HG03571 (cell line): ENCODE results near the gene SH3BP5.

ENCODE experiments used
- ATAC-seq: cut with Tn5 transposase; IDR thresholded peaks from one replicate; pipeline ENCODE4 v1.9.1; 2021; ENCODE audit not compliant: unreplicated experiment

The SH3BP5 gene

DNA sequence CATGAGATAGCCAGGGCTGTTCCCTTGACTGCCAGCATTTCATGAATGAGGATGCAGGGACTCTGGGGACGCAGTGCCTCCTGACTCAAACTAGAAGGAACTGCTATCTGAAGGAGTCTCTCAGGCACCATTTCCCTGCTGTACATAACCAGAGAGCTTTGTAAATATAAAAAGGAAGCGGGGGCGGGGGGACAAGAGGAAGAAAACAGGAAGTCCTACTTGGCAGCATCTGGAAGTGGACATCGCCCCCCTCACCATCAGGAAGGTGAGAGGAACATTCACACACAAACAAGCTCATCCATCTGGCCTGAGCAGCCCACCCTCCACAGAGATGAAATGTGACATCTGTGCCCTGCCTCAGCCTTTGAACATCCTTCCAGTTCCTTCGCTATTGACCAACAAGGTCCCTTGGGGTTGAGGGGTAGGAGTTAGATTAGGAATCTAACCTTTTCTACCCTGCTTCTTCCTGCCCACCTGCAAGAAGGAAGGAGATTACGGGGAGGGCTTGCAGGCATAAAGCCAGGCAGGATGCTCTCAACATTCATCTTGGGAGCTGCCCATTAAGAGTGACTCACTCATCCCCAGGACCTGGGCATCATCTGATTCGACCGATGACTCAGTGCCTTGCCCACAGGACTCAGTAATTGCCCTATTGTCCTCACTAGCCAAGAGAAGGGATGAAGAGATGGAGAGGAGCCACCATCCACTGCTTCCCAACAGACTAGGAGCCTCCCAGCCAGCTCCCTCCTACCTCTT, 31.9 kb downstream of the SH3BP5 start:
- ATAC-seq = no peak

DNA sequence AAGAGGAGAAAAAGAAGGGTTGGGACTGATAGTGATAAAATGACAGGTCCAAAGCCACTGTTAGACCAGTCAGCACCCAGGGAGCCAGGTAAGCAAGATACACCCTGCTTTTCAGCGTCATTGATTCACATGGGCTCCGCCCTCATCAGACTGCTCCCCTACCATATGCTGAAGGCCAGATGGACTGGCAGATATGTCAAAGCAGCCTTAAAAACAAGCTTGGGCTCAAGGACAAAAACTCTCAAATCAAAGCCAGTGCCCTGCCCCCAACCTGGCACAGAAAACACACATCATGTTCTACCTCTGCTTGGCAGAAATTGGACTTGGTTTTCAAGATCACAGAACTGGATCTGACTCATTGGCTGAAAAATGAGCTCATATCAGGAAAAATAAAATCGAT, 33.4 kb downstream of the SH3BP5 start:
- ATAC-seq = no peak

DNA sequence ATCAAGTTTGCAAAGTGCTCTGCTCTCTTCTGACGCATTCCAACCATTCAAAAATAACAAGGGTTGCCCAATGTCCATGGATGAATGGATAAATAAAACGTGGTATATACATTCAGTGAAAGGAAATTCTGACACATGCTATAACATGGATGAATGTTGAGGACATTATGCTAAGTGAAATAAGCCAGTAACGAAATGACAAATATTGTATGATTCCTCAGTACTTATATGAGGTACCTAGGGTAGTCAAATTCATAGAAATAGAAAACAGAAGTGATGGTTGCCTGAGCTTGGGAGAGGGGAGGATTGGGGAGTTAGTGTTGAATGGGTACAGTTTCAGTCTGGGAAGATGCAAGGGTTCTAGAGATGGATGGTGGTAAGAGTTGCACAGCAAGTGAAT, 33.9 kb downstream of the SH3BP5 start:
- no peak for ATAC-seq

DNA sequence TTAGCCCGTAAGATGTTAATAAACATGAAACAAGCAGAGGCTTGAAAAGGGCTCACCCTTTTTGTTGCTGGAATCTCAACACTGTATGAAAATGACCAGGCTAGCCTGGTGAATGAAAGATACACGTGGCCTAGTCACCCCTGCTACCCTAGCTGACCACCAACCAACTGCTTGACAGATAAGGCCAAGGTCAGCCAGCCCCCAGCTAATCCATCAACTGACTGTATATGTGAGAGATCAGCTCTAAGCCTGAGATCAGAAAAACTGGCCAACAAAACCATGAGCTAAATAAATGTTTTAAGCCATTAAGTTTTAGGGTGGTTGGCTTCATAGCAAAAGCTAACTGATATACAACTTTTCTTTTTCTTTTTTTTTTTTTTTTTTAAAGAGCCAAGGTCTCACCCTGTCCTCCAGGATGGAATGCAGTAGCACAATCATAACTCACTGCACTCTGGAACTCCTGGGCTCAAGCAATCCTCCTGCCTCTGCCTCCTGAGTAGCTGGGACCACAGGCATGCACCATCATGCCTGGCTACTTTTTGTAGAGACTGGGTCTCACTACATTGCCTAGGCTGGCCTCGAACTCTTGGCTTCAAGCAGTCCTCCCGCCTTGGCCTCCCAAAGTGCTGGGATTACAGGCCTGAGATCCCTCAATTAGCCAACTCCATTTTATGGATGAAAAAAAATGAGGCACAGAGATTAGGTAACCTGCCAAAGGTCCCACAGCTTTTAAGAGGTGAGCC, 34.6 kb downstream of the SH3BP5 start:
- no peak for ATAC-seq

DNA sequence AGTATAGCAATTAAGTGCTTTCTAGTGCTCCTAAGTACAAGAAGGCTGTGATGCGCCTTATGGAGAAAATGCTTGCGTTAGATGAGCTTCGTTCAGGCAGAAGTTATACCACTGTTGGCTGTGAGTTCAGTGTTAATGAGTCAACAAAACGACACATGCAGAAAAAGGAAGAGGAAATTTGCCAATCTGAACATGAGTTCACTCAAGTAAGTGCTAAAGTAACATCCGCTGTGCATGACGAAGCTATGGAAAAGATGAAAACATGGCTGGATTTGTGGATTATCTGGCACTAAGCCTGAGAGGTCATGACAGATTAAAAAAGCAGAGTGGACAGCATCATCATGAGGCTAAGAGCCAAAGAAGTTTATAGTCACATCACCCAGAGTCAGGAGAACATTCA, 36.9 kb downstream of the SH3BP5 start:
- ATAC-seq = no peak

DNA sequence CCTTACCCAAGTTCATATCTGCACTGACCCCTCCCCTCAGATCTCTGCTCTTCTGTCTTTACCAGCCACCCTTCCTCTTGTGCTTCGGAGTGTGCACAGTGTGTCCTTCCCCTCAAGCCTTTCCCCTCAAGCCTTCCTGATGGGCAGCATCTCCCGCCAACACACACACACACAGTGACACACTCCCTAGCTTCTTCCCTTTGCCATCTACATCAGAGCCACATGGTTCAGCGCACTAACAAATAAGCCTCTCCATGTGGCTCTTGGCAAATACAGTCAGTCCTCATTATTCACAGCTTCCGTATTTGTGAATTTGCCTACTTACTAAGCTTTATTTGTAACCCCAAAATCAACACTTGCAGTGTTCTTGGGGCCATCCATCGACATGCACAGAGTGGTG, 37.5 kb downstream of the SH3BP5 start:
- no peak for ATAC-seq

DNA sequence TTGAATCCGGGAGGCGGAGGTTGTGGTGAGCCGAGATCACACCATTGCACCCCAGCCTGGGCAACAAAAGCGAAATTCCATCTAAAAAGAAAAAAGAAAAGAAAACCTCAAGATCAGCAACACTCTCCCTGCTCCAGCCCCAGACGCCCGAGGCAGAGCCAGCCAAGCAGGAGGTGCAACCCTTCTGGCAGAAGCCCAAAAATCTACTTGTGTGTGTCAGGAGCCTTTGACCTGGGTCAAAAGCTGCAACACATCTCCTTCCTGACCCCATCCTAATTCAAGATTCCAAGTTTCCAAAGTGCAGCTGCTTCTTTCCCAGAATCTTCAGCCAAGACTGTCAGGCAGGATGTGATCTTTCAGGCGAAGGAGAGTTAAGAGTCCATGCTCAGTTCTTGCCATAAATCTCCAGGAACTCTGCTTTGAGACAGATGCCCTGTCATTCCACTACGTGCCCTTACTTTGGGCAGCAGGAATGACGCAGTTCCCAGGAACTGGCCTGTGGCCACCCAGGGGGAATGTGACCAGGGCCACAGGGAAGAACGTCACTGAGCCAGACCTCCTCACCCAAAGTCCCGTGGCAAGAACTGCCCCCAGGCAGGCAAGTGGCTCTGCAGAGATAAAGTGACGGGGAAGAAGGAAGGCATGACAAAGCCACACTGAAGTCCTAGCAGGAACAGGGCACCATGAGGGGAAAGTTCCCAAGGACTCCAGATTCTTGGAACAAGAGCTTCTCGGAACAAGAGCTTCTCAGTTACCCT, 39.4 kb downstream of the SH3BP5 start:
- no peak for ATAC-seq

DNA sequence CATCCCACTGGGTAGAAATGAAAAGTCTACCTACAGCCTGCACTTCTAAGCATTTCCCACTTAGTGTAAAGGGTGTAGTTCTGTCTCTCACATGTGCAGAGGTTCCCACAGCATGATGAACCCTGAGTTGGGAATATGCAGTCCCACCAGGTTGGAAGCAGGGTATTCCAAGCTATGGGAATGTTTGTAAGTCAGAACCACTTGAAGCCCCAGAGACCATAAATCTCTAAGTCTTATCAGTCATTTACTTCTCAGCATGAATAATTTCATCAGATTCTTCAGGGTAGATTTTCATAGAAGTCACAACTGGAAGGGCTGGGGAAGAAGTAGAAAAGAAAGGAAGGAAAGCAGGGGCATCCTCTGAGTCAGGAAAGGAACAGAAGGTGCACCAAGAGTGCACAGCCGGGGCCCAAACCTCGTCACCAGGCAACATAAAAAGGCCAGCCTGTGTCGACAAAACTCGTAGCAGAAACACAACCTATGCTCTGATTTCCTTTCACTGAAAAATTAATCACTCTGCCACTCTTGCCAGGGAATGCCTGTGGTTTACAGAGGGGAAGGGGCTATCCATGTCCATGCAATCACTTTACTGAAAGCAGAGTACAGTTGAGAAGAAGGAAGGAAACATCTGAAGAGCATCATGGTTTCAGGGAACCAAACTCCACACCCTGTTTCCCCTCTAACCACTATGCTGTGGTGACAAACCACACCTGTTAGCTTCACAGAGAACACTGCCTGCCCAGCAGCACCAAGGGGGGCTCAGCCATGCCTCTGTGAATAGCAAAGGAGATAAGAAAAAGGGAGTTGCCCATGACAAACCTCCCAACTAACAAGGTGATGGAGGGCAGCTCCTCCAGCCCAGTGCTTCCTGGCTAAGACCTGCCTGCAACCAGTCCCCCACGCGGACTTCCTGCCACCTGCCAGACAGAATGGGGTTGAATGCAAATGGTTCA, 40.5 kb downstream of the SH3BP5 start:
- peak; percentile 85 for ATAC-seq

DNA sequence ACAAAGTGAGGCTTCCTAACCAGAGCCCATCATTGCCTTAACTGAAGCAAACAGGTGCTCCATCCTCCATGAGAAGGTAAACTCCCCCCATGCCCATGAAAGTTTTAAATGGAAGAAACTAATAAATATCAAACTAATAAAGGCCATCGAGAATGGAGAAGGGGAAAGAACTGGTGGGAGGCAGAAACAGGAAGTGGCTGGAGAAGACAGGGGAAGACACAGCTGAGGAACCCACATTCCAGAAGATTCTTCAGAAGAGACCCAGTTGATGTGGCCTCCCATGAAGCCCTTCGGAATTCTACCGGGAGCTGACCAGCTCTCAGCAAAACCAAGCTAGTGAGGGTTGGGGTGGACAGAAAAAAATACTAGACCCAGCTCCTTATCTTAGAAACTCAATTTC, 41.6 kb downstream of the SH3BP5 start:
- no peak for ATAC-seq

DNA sequence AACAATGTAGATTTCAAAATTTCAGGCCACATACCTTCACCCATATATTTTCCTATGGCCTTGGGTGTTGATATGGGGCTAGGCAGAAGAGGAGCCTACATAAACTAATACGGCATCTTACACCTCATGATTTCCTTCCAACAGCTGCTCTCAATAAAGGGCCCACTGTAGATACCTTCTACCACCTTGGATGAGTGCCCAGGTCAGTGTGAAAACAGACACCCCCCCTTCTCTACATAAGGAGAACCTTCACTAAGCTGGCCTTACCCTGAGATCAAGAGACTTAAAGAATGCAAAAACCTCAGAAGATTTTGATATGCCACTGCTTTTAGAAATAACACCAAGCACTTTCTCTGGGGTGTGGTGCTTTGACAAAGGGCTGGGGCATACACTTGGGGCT, 42.7 kb downstream of the SH3BP5 start:
- no peak for ATAC-seq

DNA sequence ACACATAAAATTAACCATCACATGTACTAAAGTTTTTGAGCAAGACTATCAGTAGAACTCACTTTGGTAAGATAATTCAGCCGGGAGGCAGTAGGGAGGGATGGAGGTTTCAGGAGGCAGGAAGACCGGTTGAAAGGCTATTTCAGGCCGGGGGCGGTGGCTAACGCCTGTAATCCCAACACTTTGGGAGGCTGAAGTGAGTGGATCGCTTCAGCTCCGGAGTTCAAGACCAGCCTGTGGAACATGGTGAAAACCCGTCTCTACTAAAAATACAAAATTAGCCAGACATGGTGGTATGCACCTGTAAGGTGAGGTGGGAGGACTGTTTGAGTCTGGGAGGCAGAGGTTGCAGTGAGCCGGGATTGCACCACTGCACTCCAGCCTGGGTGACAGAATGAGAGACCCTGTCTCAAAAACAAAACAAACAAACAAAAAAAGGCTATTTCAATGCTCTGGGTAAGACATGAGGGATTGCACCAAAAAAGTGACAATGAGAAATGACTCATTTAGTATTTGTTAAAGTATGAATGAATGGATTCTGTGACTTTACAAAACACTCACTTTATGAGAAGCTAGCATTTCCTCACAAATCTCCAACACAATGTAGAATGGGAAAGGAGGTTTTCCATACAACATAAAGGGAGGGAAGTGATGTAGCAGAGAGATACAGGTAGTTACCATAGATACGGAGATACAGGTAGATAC, 43.9 kb downstream of the SH3BP5 start:
- no peak for ATAC-seq

DNA sequence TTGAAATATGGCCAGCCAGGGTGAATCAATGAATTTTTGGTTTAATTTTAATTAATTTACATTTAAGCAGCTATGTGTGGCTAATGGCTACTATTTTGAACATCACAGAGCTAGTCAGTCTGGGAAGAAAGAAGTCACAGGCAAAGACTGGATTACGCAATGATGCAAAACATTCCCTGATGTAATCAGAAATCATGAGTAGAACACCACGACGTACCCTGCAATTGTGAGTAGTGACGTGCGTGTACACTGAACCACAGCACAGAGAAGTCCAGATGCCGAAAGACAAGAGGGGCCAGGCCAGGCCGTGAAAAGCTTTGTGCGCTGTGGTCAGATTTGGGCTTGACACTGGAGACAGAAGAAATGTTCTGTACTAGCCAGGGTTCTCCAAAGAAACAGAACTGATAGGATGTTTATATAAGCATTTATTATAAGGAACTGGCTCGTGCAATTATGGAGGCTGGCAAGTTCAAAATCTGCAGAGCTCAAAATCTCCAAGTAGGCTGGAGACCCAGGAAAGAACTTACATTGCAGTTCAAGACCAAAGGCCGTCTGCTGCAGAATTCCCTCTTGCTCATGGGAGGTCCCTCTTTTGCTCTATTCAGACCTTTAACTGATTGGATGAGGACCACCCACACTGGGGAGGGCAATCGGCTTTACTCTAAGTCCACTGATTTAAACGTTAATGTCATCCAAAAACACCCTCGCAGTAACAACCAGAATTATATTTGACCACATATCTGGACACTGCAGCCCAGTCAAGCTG, 44.6 kb downstream of the SH3BP5 start:
- no peak for ATAC-seq

DNA sequence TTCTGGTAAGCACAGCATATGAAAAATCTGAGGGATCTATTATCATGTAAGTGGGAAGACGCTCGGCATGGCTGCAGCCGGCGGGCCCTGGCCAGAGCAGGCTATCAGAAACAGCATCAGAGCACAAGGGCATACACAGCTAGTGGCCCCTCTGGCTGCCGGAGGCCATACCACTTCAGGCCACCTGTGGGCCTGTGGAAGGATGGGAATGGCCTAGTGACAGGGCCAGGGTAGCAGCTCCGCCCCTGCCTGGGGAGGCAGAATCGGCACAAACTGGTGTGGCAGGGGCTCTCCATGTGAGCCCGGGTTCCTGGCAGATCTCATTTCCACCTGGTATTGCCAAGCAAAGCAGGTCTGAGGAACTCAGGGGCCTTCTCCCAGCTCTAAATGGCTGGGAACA, 46.4 kb downstream of the SH3BP5 start:
- no peak for ATAC-seq

DNA sequence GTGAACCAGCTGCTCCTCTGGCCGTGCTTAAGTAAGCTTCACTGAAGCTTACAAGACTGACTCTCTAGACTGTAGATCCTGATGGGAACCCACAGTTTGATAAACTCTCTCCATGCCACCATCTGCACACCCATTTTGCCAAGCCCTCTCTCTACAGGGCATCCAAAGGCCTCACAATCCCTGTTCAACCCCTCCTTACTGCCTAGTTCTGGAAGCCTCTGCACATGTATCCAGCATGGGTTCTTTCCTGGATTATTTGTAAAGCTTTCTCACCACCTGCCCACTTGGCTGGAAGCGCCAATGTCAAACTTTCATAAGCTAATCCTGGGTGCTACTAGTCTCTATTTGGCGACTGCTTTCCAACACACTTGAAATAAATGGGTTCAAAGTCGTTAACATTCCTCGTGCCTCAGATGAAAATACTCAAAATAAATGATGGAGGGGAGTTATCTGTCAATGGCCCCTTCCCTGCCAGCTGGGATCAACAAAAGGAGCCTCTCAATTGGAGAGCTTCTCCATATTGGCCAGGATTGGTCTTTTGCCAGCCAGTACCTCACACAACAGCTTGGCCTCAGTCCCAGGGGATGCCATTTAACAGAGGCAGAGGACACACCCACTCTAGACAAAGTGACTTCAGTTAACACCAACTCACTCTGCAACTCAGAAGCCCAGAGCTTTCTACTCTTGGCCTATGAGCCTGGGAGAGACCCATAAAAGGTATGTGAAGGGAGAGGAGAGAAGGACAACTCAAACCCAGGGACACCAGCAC, 48.1 kb downstream of the SH3BP5 start:
- ATAC-seq = no peak

DNA sequence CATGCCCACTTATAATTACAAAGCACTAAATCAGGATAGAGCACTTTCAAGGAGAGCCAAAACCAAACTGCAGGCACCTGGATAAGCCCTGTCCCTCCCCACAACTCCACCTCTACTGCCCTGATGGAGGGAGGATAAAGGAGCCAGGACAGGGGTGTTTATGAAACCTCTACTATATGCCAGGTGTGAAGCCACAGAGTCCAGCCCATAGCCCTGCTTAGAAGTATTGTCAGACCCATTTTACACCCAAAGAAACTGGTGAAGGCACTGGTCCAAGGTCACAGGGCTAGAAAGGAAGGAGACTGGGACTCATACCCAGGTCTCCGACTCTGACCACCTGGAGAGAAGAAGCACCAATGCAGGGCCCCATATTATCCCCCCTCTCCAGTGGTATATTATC, 48.7 kb downstream of the SH3BP5 start:
- ATAC-seq = no peak

DNA sequence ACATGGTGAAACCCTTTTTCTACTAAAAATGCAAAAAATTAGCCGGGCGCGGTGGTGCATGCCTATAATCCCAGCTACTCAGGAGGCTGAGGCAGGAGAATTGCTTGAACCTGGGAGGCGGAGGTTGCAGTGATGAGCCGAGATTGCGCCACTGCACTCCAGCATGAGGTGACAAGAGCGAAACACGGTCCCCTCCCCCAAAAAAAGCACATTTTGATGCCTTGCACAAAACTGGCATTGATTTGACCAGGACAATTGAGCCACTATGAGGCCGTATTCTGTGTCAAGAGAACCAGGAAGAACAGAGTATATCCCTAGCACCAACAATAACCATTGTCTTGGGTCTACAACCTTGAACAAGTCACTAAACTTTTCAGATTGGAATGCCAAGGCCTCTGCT, 50.6 kb downstream of the SH3BP5 start:
- no peak for ATAC-seq

DNA sequence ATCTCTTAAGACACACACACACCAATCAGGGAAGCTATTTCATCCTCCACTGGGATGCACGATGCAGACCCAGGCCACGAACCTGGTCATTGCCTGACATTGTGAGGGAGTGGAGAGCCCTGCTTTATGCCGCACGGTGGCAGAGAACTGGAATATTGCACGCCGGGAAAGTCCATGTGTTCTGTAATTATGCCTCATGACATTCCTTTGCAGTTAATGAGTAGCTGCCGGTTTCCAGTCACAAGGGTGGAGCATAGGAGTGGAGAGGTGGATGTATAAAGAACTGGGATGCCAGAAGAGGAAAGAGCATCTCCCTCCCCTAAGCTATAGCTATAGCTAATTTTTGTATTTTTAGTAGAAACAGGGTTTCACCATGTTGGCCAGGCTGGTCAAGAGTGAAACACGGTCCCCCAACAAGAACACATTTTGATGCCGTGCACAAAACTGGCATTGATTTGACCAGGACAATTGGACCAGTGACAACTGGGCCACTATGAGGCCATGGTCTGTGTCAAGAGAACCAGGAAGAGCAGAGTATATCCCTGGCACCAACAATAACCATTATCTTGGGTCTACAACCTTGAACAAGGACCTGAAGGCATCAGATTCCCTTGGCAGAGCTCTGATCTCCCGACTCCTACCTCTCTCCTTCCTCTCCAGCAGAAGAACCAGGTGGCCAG, 51.4 kb downstream of the SH3BP5 start:
- ATAC-seq = no peak
